ENCODE data around the gene METTL16.
"Not testable (repeated sequence)": the region's sequence is repeated elsewhere in the genome, so short reads cannot be mapped to it uniquely, and the experiment has no call there.

Gene METTL16

DNA sequence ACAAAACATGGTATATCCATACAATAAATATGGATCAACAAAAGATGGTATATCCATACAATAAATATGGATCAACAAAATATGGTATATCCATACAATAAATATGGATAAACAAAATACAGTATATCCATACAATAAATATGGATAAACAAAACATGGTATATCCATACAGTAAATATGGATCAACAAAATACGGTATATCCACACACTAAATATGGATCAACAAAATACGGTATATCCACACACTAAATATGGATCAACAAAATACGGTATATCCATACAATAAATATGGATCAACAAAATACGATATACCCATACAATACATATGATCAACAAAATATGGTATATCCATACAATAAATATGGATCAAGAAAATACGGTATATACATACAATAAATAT lies 8.1 kb downstream of the METTL16 start:
- H3K9ac ChIP-seq (ENCODE audit: low read depth, low read length) = no peak overlapping the region
- no peak overlapping the region for H3K4me3 ChIP-seq (ENCODE audit: low read depth in 1 of 2, low read length in 2 of 2)
- H3K4me2 ChIP-seq (ENCODE audit: insufficient read depth, low read length) = no peak overlapping the region
- H3K27me3 ChIP-seq (ENCODE audit: insufficient read depth, low read length, poor library complexity) = no peaks in the 10 kb centered on the region
- H2AFZ ChIP-seq (ENCODE audit: low read depth, low read length) = no peak overlapping the region
- H3K4me1 ChIP-seq (ENCODE audit: insufficient read depth, low read length) = peaks cover 5% of the 10 kb centered on the region
- H3K79me2 ChIP-seq (ENCODE audit: insufficient read depth, low read length) = peaks cover 75% of the 10 kb centered on the region
- peaks cover 18% of the 10 kb centered on the region; the same call in 1 of the 2 replicates for H4K20me1 ChIP-seq (ENCODE audit: insufficient read depth, low read length)
- H3K9me3 ChIP-seq (ENCODE audit: insufficient read depth, low read length, severe bottlenecking) = no peaks in the 10 kb centered on the region
- DNase-seq (no peak), ATAC-seq (ENCODE audit: insufficient read depth, low read depth) (no peak)
- H3K27ac ChIP-seq (ENCODE audit: low read length) = no peak overlapping the region
- TF ChIP-seq EZH2 (IDR thresholded peaks at IDR 0.05; ENCODE audit: borderline replicate concordance, low read depth, low read length, severe bottlenecking) = no peak
- TF ChIP-seq, protein P1, sequence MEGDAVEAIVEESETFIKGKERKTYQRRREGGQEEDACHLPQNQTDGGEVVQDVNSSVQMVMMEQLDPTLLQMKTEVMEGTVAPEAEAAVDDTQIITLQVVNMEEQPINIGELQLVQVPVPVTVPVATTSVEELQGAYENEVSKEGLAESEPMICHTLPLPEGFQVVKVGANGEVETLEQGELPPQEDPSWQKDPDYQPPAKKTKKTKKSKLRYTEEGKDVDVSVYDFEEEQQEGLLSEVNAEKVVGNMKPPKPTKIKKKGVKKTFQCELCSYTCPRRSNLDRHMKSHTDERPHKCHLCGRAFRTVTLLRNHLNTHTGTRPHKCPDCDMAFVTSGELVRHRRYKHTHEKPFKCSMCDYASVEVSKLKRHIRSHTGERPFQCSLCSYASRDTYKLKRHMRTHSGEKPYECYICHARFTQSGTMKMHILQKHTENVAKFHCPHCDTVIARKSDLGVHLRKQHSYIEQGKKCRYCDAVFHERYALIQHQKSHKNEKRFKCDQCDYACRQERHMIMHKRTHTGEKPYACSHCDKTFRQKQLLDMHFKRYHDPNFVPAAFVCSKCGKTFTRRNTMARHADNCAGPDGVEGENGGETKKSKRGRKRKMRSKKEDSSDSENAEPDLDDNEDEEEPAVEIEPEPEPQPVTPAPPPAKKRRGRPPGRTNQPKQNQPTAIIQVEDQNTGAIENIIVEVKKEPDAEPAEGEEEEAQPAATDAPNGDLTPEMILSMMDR (IDR thresholded peaks at IDR 0.05; ENCODE audit: borderline replicate concordance, extremely low read depth, low read length, poor library complexity, severe bottlenecking) = no peak
- peaks cover 45% of the 10 kb centered on the region; the same call in 1 of the 2 replicates for H3K36me3 ChIP-seq (ENCODE audit: insufficient read depth, low read length)

DNA sequence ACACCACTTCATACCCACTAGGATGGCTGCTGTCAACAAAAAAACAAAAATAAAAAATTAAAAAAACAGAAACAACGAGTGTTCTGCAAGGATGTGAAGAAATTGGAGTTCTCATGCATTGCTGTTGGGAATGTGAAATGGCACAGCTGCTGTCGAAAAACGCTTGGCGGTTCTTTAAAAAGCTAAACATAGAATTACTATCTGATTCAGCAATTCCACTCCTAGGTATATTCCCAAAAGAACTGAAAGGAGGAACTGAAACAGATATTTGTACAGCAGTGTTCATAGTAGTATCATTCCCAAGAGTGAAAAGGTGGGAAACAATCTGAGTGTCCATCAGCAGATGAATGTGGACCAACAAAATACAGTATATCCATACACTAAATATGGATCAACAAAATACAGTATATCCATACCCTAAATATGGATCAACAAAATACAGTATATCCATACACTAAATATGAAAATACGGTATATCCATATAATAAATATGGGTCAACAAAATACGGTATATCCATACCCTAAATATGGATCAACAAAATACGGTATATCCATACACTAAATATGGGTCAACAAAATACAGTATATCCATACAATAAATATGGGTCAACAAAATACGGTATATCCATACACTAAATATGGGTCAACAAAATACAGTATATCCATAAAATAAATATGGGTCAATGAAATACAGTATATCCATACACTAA lies 8.7 kb downstream of the METTL16 start:
- H3K4me3 ChIP-seq (ENCODE audit: low read depth in 1 of 2, low read length in 2 of 2) = no peak overlapping the region
- H3K9ac ChIP-seq (ENCODE audit: low read depth, low read length) = no peak overlapping the region
- peaks cover 40% of the 10 kb centered on the region; the same call in 1 of the 2 replicates for H3K36me3 ChIP-seq (ENCODE audit: insufficient read depth, low read length)
- H4K20me1 ChIP-seq (ENCODE audit: insufficient read depth, low read length) = peaks cover 18% of the 10 kb centered on the region; the same call in 1 of the 2 replicates
- no peak overlapping the region for H2AFZ ChIP-seq (ENCODE audit: low read depth, low read length)
- H3K4me1 ChIP-seq (ENCODE audit: insufficient read depth, low read length) = no peaks in the 10 kb centered on the region
- DNase-seq (no peak), ATAC-seq (ENCODE audit: insufficient read depth, low read depth) (no peak)
- peaks cover 70% of the 10 kb centered on the region for H3K79me2 ChIP-seq (ENCODE audit: insufficient read depth, low read length)
- H3K4me2 ChIP-seq (ENCODE audit: insufficient read depth, low read length) = no peak overlapping the region
- no peaks in the 10 kb centered on the region for H3K9me3 ChIP-seq (ENCODE audit: insufficient read depth, low read length, severe bottlenecking)
- no peak overlapping the region for H3K27ac ChIP-seq (ENCODE audit: low read length)
- no peaks in the 10 kb centered on the region for H3K27me3 ChIP-seq (ENCODE audit: insufficient read depth, low read length, poor library complexity)
- no peak for TF ChIP-seq EZH2 (IDR thresholded peaks at IDR 0.05; ENCODE audit: borderline replicate concordance, low read depth, low read length, severe bottlenecking)
- TF ChIP-seq, protein P1 (IDR thresholded peaks at IDR 0.05; ENCODE audit: borderline replicate concordance, extremely low read depth, low read length, poor library complexity, severe bottlenecking) = no peak

DNA sequence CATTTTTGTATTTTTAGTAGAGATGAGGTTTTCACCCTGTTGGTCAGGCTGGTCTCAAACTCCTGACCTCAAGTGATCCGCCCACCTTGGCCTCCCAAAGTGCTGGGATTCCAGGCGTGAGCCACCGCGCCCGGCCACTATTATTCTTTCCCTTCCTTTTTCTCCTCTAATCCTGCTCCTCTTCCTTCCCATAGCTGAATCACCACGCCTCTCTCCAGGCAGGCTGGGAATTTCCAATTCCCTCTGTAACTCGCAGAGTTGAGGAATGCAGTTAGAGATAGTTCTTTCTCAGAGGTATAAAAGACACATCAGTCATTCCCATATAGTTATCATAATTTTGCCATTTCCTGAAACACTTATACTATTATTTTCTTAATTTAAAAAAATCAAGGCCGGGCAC lies 11.2 kb downstream of the METTL16 start:
- no peak overlapping the region for H3K4me2 ChIP-seq (ENCODE audit: insufficient read depth, low read length)
- ATAC-seq (ENCODE audit: insufficient read depth, low read depth) = no peak

DNA sequence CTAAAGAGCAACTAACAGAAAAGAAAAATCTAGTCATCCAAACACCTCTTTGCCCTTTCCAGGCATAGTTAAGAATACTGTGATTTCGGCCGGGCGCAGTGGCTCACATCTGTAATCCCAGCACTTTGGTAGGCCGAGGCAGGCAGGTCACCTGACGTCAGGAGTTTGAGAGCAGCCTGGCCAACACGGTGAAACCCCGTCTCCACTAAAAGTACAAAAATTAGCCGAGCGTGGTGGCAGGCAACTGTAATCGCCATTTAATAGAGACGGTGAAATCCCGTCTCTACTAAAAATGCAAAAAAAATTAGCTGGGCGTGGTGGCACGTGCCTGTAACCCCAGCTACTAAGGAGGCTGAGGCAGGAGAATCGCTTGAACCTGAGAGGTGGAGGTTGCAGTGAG lies 22.4 kb downstream of the METTL16 start:
- H3K4me1 ChIP-seq (ENCODE audit: insufficient read depth, low read length); H3K9ac ChIP-seq (ENCODE audit: low read depth, low read length); H3K36me3 ChIP-seq (ENCODE audit: insufficient read depth, low read length); H3K27ac ChIP-seq (ENCODE audit: low read length); H3K4me2 ChIP-seq (ENCODE audit: insufficient read depth, low read length); DNase-seq; H4K20me1 ChIP-seq (ENCODE audit: insufficient read depth, low read length); H3K9me3 ChIP-seq (ENCODE audit: insufficient read depth, low read length, severe bottlenecking); H3K27me3 ChIP-seq (ENCODE audit: insufficient read depth, low read length, poor library complexity); ATAC-seq (ENCODE audit: insufficient read depth, low read depth); H3K4me3 ChIP-seq (ENCODE audit: low read depth in 1 of 2, low read length in 2 of 2); H2AFZ ChIP-seq (ENCODE audit: low read depth, low read length): not testable (repeated sequence)
- peaks cover 74% of the 10 kb centered on the region for H3K79me2 ChIP-seq (ENCODE audit: insufficient read depth, low read length)

More for the DNA sequence above, 11.2 kb downstream of the METTL16 start:
- no peaks in the 10 kb centered on the region for H3K4me1 ChIP-seq (ENCODE audit: insufficient read depth, low read length)
- H3K4me3 ChIP-seq (ENCODE audit: low read depth in 1 of 2, low read length in 2 of 2) = no peak overlapping the region
- peaks cover 53% of the 10 kb centered on the region for H3K36me3 ChIP-seq (ENCODE audit: insufficient read depth, low read length)
- H4K20me1 ChIP-seq (ENCODE audit: insufficient read depth, low read length) = peaks cover 18% of the 10 kb centered on the region; the same call in 1 of the 2 replicates
- no peaks in the 10 kb centered on the region for H3K9me3 ChIP-seq (ENCODE audit: insufficient read depth, low read length, severe bottlenecking)
- peaks cover 67% of the 10 kb centered on the region for H3K79me2 ChIP-seq (ENCODE audit: insufficient read depth, low read length)
- no peak overlapping the region for H3K9ac ChIP-seq (ENCODE audit: low read depth, low read length)
- H3K27ac ChIP-seq (ENCODE audit: low read length) = no peak overlapping the region
- no peak for TF ChIP-seq EZH2 (IDR thresholded peaks at IDR 0.05; ENCODE audit: borderline replicate concordance, low read depth, low read length, severe bottlenecking)
- TF ChIP-seq, protein P1 (IDR thresholded peaks at IDR 0.05; ENCODE audit: borderline replicate concordance, extremely low read depth, low read length, poor library complexity, severe bottlenecking) = no peak
- H3K27me3 ChIP-seq (ENCODE audit: insufficient read depth, low read length, poor library complexity) = no peaks in the 10 kb centered on the region
- no peak for DNase-seq
- no peak overlapping the region for H2AFZ ChIP-seq (ENCODE audit: low read depth, low read length)

Data from DND-41 (cell line).